Stimulated activated CD8-positive, alpha-beta memory T cell treated with anti-CD3 and anti-CD28 coated beads, Interleukin-12 subunit alpha, Interleukin-12 subunit beta, amount 100 ng/mL, for 4 hours (primary cell): Measurements from ENCODE around the gene L3HYPDH.

Source experiments
- DNase-seq: peaks from one replicate; pipeline ENCODE4 v3.0.0-alpha.2; 2020; ENCODE audit warnings: low read depth

L3HYPDH gene

DNA sequence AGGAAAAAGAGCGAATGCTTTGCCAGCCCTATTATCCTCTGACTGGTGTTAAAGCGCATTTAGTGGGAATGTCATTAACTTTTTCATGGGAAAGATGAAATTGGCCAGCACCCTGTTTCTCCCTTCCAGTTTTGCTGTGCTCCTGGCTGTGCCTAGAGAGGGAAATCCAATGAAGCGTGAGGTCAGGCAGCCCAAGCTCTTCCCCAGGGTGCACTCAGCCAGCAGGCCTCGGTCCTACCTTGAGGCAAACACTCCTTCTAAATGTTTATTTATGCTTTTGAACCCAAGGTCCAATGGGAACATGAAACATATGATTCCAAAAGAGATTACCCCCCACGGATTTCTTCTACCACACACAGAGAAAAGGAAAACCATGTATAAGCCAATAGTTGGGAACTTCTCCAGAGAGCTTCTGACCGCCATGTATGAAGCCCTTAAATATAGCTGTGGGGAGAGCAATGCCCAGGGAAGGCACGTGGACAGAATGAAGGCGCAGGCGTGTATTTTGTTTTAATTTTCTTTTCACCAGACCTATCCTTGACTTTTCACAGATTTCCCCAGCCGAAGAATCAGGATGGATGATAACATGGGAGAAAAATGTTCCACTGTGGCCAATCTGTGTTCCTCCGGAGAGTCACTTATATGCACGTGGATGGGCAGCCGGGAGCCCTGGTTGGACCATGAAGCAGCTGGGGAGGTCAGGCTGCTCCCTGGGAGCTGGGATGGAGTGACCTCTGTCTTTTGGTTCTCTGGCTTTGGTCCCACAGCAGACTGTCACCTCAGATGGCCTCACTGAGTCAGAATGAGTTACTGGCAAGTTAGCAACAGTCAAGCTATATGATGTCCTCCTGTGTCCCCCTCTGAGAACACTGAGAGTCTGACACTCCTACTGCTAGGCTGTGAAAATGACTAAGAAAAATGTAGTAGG lies 56.3 kb downstream of the L3HYPDH start:
- DNase-seq = no peak

- DNase-seq = no peak
Measured at GRCh38 chr14:59425322-59425935, 58.8 kb downstream of the L3HYPDH start.

DNA sequence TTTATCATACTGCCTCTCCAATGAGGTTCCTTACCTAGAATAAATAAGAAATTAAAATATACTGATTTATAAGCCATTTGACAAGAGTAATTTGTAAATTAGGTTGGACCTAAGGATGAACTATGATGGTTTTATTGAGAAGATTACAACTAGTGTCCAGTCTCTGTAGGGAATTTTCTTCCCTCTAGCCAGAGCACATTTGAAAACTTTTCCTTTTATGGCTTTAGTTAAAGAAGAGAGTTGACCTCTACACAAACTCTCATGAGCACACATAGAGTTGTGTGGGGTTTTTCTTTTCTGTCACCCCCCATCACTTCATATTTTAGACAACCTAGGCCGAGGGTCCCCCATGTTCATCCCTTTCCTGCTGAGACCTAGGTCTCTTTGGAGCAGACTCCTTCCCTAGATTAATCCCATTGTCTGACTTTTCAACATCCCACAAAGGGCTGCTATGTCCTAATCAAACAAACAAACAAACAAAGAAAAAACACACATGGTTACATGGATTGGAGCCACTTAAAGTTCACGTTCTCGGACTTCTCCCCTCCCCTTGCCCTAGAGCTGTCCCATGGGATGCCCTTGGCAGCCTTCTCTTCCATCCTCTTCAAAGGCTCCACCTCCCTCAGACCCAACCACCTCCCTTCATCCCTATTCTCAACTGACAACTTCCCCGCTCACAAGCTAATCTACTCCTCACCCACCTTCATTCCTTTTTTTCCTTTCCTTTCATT lies 59.7 kb downstream of the L3HYPDH start:
- DNase-seq = no peak
